Measurements from ENCODE around the gene OIT3. TPM values are rescaled to one million over a fixed set of nuclear protein-coding genes. Genes with fewer than 3 reads are reported as not detected.

OIT3 gene
- total and polyA plus RNA-seq, 2 of the 4 experiments (the other 2 are of a cell fraction) = not detected

DNA sequence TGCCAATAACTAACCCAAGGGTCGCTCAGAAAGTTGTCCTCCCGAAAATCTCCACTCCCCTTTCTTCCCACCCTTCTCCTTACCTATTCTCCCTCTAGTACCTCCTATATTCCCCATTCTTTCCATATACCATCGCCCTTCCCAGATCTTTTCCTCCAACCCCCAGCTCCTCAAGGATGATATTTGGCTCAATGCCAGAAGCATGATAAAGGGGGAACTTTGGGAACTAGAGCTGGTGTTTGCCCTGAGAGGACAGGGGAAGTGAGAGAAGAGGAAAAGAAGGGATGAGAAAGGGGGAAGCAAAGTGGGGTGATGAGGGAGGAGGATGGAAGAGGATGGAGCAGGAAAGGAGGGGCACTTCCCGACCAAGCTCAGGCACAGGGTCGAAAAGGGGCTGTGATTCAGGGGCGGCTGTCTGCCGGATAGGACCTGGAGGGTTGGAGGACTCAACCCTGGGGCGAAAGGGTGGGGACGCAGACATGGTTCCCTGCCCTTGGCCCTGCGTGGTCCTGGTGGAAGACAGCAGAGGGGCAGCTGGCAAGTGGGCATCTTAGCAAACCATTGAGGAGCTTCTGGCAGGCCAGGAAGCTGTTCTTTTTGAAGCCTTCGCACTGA, 1.8 kb downstream of the OIT3 start:
- H3K9ac ChIP-seq (ENCODE audit: low read depth, low read length) = no peak overlapping the region
- H4K20me1 ChIP-seq (ENCODE audit: insufficient read depth, low read length) = no peaks in the 10 kb centered on the region
- POLR2A ChIA-PET (ENCODE audit: unreplicated experiment) = no interaction called here
- H3K4me3 ChIP-seq (ENCODE audit: insufficient read depth, low read depth, low read length) = no peak overlapping the region
- H2BK15ac ChIP-seq (ENCODE audit: low read depth, low read length) = no peak overlapping the region
- no peak overlapping the region for H3K56ac ChIP-seq (ENCODE audit: extremely low read depth, insufficient read depth, low read length)
- H2AFZ ChIP-seq (replicated peaks; ENCODE audit: low read length, poor library complexity) = no peak overlapping the region
- H2AK9ac ChIP-seq (replicated peaks; ENCODE audit: low read depth, low read length, poor library complexity) = no peak overlapping the region
- no peak overlapping the region for H3K4me2 ChIP-seq (ENCODE audit: low read depth, low read length)
- H3K4me1 ChIP-seq (ENCODE audit: control insufficient read depth, insufficient read depth, low read length) = no peaks in the 10 kb centered on the region
- TF ChIP-seq MAFK (IDR thresholded peaks at IDR 0.05; ENCODE audit: low read depth, low read length) (no peak), RFX5 (IDR thresholded peaks at IDR 0.05; ENCODE audit: low read depth, low read length) (no peak), RCOR1 (IDR thresholded peaks at IDR 0.05; ENCODE audit: insufficient replicate concordance, low read length) (no peak), SMC3 (IDR thresholded peaks at IDR 0.05; ENCODE audit: low read depth, low read length) (no peak), CHD1 (IDR thresholded peaks at IDR 0.05; ENCODE audit: low read depth, low read length) (no peak), RAD21 (IDR thresholded peaks at IDR 0.05; ENCODE audit: low read length) (no peak), POLR2A (IDR thresholded peaks at IDR 0.05; ENCODE audit: low read depth, low read length) (no peak), MAZ (IDR thresholded peaks at IDR 0.05; ENCODE audit: borderline replicate concordance, low read depth, low read length) (no peak), FOS (IDR thresholded peaks at IDR 0.05; ENCODE audit: low read depth, low read length) (no peak), MXI1 (IDR thresholded peaks at IDR 0.05; ENCODE audit: borderline replicate concordance, low read depth, low read length) (no peak)
- TF ChIP-seq, protein P1, sequence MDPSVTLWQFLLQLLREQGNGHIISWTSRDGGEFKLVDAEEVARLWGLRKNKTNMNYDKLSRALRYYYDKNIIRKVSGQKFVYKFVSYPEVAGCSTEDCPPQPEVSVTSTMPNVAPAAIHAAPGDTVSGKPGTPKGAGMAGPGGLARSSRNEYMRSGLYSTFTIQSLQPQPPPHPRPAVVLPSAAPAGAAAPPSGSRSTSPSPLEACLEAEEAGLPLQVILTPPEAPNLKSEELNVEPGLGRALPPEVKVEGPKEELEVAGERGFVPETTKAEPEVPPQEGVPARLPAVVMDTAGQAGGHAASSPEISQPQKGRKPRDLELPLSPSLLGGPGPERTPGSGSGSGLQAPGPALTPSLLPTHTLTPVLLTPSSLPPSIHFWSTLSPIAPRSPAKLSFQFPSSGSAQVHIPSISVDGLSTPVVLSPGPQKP (IDR thresholded peaks at IDR 0.05; ENCODE audit: borderline replicate concordance, low read depth, low read length) = no peak
- ATAC-seq (ENCODE audit: low read depth) (no peak), DNase-seq (no peak)
- no peak overlapping the region for H4K5ac ChIP-seq (ENCODE audit: low read depth, low read length)
- CTCF ChIA-PET = no interaction called here
- H3K79me1 ChIP-seq (ENCODE audit: low read depth in 1 of 2, low read length in 2 of 2) = no peaks in the 10 kb centered on the region
- no peaks in the 10 kb centered on the region for H3K36me3 ChIP-seq (ENCODE audit: control insufficient read depth, insufficient read depth, low read length)
- H2BK20ac ChIP-seq (ENCODE audit: low read depth, low read length) = no peak overlapping the region
- in situ Hi-C loops (cut with MboI; ENCODE audit: low sequenced_read_pairs) = no loop called here
- no TSS peak for BruUV-seq (replicated peaks)
- no peak overlapping the region for H3K27ac ChIP-seq (ENCODE audit: insufficient read depth, low read length)
- H3K9me1 ChIP-seq (ENCODE audit: insufficient read depth, low read length) = no peaks in the 10 kb centered on the region
- H3K14ac ChIP-seq (replicated peaks; ENCODE audit: low read depth, low read length) = no peak overlapping the region
- no peak overlapping the region for H2AK5ac ChIP-seq (ENCODE audit: low read depth, low read length)
- no peak overlapping the region for H4K91ac ChIP-seq (ENCODE audit: insufficient read depth, low read depth, low read length)
- H3K18ac ChIP-seq (ENCODE audit: low read depth, low read length) = no peak overlapping the region
- no peak overlapping the region for H4K8ac ChIP-seq (ENCODE audit: low read depth in 2 of 2, low read length in 2 of 2)
- intact Hi-C loops (cut with micrococcal nuclease) = no loop called here
- no peak overlapping the region for H2BK120ac ChIP-seq (ENCODE audit: low read depth, low read length)
- no peak overlapping the region for H3K4ac ChIP-seq (ENCODE audit: low read depth, low read length)
- H3K27me3 ChIP-seq (ENCODE audit: control insufficient read depth, insufficient read depth, low read length) = peaks cover 3% of the 10 kb centered on the region; the same call in 1 of the 2 replicates
- 95 to 100% methylated on average over 1 to 3 of the region's 11 CpGs for WGBS, 2 experiments (ENCODE audit: extremely low coverage in 2 of 2, insufficient read length in 1 of 2)
- dilution Hi-C loops (cut with HindIII; ENCODE audit: low sequenced_read_pairs, unreplicated experiment) = no loop called here
- no peak overlapping the region for H3K23ac ChIP-seq (ENCODE audit: low read depth, low read length)
- no peaks in the 10 kb centered on the region for H3K9me3 ChIP-seq (ENCODE audit: control insufficient read depth, insufficient read depth, low read length)
- no peak overlapping the region for H2BK5ac ChIP-seq (ENCODE audit: low read depth, low read length, poor library complexity, severe bottlenecking)
